HS-5 (cell line): ENCODE results near the gene CCND2.
"Not testable (repeated sequence)": the region's sequence is repeated elsewhere in the genome, so short reads cannot be mapped to it uniquely, and the experiment has no call there.

Experiments
- DNase-seq: peaks from one replicate; pipeline ENCODE4 v3.0.0-alpha.2; 2012; ENCODE audit warnings: low read depth

The CCND2 gene

GRCh38 chr12:4273652-4274395 lies at the start of gene CCND2:
CCND2 (plus strand) TSS chr12:4273762; CDS start chr12:4274041, 279 bp downstream.
- DNase-seq = no peak

- no peak for DNase-seq
Measured at GRCh38 chr12:4224206-4224889, 49.2 kb upstream of the CCND2 start.

DNA sequence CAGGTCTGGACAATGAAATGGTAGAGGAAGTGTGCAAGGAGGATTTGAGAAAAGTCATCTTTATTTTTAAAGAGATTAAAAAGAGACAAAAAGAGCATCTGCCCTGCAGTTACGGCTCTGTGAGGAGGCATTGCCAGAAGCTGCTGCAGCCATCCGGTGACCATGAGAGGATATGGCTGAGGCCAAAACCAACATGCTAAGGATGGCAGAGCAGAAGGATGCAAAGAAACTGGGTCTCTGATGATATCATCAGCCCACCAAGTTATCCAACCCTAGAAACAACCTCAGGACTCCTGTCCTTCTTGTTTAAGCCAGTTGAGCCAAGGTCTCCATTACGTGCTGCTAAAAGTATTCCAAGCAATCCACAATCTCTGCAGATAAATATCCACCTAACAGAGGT lies 48.0 kb upstream of the CCND2 start:
- no peak for DNase-seq

GRCh38 chr12:4227046-4227445 lies 46.5 kb upstream of the CCND2 start:
- DNase-seq = no peak

DNA sequence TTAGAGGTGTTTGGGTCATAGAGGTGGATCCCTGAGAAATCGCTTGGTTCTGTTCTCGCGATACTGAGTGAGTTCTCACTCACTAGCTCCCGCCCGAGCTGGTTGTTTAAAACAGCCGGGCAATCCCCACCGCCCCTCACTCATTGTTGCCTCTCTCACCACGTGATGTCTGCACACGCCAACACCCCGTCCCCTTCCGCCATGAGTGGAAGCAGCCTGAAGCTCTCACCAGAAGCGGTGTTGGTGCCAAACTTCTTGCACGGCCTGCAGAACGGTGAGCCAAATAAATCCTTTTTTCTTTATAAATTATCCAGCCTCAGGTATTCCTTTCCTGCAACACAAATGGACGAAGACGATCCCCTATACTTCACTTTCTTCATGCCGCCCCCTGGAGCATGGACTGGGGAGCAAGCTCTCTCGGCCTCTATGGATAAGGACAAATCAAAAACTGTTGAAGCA lies 45.4 kb upstream of the CCND2 start:
- no peak for DNase-seq

- DNase-seq = no peak
Measured at GRCh38 chr12:4230526-4230925, 43.0 kb upstream of the CCND2 start.

DNA sequence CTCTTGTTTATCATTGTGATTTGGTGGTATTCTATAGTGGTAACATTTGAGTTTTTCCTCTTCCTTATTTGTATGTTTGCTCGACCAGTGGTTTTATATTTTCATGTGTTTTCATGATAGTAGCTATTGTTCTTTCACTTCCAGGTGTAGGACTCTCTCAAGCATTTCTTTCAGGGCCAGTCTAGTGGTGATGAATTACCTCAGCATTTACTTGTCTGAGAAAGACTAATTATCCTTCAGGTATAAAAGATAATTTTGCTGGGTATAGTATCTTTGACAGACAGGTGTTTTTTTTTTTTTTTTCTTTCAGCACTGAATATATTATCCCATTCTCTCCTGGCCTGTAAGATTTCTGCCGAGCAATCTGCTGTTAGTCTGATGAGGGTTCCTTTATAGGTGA lies 35.0 kb upstream of the CCND2 start:
- DNase-seq = no peak

DNA sequence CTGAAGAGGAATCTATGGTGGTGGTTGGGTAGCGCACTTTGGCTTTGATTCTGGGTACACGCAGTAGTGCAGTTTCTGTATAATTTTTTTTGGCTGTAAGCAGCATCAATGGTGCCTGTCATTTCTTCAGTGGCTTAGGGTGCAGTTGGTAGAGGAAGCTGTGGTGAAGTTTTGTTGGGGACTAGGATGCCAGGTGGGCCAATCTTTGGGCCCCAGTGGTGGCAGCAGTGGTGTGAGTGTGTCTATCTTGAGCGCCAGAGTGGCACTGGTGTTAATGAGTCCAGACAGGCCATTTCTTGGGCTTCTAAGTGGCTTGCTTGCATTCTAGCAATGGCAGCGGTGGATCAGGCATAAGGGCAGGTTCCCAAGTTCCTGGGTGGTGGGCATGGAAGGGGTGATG lies 33.8 kb upstream of the CCND2 start:
- DNase-seq = no peak

- no peak for DNase-seq
Measured at GRCh38 chr12:4240161-4240783, 33.3 kb upstream of the CCND2 start.

- no peak for DNase-seq
Measured at GRCh38 chr12:4240981-4241380, 32.6 kb upstream of the CCND2 start.

DNA sequence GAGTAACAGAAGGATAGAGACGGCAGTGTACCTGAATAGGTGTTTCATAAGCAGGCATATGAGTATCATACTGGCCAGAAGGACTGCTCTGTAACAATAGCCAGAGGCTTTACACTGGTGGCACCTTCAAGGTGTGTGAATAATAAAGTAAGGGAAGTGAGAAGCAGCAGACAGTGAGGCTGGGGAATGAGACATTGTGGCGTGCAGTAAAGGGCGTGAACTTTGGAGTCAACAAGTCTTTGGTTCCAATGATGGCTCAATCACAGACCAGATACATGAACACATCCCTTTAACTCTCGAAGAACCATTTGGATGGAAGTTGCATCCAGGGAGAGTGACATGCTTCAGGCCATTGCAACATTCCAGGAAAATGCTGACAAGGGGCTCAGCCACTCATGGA lies 32.0 kb upstream of the CCND2 start:
- no peak for DNase-seq

GRCh38 chr12:4242595-4242994 lies 31.0 kb upstream of the CCND2 start:
- DNase-seq = no peak

DNA sequence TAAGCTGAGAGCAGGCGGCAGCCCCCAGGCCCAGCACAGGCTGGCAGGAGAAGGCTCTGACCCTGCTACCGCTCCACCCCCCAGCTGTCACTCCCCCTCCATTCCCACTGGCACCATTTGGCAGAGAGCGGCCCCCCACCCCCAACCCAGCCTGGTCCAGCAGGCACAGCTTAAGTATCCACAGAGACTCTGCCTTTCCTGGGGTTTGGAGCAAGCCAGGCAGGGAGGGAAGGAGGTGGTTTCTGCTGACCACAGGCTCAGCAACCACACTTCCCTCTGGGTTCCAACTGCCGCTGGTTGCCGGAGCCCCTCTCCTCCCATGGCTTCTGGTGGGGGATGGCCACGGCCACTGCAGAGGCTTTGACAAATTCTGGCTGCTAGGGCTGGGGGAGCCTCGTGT lies 30.5 kb upstream of the CCND2 start:
- DNase-seq = no peak

- DNase-seq = not testable (repeated sequence)
Measured at GRCh38 chr12:4243491-4244100, 30.0 kb upstream of the CCND2 start.

DNA sequence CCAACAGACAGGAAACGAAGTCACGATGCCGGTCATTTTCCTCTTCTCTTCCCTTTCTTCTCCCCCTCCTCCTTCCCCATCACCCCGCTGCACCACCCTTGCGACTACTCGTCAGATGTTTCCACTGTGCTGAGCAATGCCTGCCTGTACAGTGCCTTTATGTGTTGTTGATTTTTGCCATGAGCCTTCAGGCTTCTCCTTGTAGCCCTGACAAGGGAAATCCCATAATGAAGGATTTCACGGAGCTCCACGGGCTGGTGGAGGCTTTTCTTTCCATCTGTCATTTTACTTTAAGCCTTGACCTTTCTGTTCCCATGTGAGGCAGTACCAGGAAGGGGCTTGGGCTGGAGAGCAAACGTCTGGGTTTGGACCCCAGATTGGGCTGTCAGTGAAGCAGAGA lies 28.7 kb upstream of the CCND2 start:
- no peak for DNase-seq

DNA sequence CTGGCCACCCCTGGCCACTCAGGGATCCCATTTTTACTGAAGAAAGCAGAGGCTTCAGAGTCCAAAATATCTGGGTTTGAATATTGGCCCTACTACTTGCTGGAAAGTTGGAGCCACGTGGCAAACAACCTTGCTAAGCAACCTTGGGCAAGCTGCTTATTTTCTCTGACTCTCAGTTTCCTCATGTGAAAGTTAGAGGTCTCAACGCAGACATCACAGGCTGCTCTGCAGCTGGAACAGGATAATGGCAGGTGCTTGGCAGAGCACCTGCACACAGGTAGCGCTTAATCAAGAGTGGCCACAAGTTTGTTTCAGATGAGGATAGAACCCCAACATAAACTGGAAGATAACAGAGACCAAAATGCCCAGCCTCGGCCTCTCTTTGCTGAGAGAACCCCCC lies 28.1 kb upstream of the CCND2 start:
- no peak for DNase-seq

DNA sequence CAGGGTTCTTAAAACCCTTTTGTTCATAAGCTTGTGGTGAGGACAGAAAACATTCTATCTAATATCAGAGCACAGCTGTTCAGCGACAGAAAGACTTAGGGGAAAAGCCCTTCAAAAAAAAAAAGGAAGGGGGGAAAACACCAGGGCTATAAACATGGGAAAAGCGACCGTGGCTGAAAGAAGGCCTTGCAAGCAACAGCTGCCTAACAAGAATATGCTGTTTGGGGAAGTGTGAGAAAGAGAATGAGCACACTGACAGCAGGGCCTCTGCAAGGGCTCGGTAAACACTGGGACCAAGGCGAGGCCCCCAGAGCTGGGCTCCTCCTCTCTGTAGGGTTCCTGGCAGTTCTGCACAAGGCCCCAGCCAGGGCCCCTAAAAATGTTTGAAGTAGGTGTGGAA lies 27.4 kb upstream of the CCND2 start:
- no peak for DNase-seq

DNA sequence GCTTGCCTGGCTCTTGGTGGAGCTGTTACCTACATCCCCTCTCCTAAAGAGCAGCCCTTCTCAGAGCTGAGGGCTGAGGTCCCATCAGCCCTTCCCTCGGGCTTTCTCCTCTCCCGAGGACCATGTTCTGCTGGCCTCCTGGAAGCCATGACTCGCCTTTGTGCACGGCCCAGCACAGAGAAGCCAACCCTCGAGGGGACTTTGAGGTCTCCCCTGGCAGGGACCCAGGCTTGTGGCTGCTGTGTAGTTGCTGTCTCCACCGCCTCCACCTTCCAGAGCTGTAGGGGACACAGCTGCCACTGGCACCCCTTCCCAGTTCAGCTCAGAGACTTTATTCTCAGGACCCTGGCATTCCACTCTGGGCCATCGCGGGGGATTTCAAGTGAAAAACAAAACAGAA lies 22.9 kb upstream of the CCND2 start:
- no peak for DNase-seq

- no peak for DNase-seq
Measured at GRCh38 chr12:4251216-4251891, 22.2 kb upstream of the CCND2 start.

DNA sequence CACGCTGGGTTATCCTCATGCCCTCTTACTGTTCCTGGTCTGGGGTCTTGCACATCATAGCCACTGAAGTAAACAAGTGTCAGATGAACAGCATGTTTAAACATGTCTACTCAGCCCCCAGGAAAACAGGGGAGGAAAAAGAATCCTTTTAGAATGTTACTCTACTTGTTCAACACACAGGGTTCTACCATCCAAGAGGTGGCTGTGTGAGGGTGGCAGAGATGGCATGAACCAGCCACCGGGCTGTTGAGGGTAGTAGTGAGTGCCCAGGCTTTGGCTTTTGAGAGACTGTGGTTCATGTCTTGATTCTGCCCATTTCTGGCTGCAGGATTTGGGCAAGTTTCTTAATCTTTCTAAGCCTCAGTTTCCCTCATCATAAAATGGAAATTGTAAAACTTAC lies 21.6 kb upstream of the CCND2 start:
- DNase-seq = no peak

GRCh38 chr12:4252601-4253000 lies 21.0 kb upstream of the CCND2 start:
- no peak for DNase-seq
